HEK293 (cell line): ENCODE measurements around the gene PPP1R9B.
A peak's percentile ranks its signal among the peaks of the same experiment; 100 is the strongest.

Source experiments
- CTCF ChIA-PET: fragments of 350-600 bp; formaldehyde crosslinking; extraction: SDS; loops from one replicate; lab custom pipeline; 2021; ENCODE audit warnings: antibody characterized with exemption; lab: Yijun Ruan, JAX
- POLR2A ChIA-PET: fragments of 300-600 bp; formaldehyde crosslinking; extraction: SDS; loops from one replicate; lab custom pipeline; 2020; ENCODE audit warnings: antibody characterized with exemption, inconsistent platforms; lab: Yijun Ruan, JAX
- H3K27ac ChIP-seq: fragments of 200-500 bp; sonication (Bioruptor generic); 2 replicates; pipeline ENCODE4 v1.5.1; 2014; ENCODE audit warnings: low read depth, low read length, control low read depth, inconsistent platforms; ENCODE audit errors: extremely low read depth
- H3K36me3 ChIP-seq, 2 experiments: fragments of 200-500 bp in 1 of 2; sonication (Bioruptor generic) in 1 of 2; 1 replicate in 1 of 2; 2 replicates in 1 of 2; pipeline ENCODE4 v1.5.1; 2014 to 2017; ENCODE audit warnings: inconsistent platforms in 2 of 2, low read length in 2 of 2; ENCODE audit not compliant: control insufficient read depth in 2 of 2, insufficient read depth in 1 of 2
- H3K4me1 ChIP-seq: fragments of 200-500 bp; sonication (Bioruptor generic); 2 replicates; pipeline ENCODE4 v1.5.1; 2014; ENCODE audit warnings: mild to moderate bottlenecking, low read length, inconsistent platforms; ENCODE audit not compliant: control insufficient read depth, insufficient read depth
- H3K4me3 ChIP-seq: 2 replicates; pipeline ENCODE4 v1.5.1; 2011; ENCODE audit warnings: low read depth, mild to moderate bottlenecking, control low read depth, low read length, moderate library complexity
- H3K9me3 ChIP-seq: fragments of 200-500 bp; sonication (Bioruptor generic); 2 replicates; pipeline ENCODE4 v1.5.1; 2014; ENCODE audit warnings: low read depth, low read length, inconsistent platforms; ENCODE audit not compliant: control insufficient read depth, insufficient read depth
- ELK4 ChIP-seq: IDR thresholded peaks from 2 replicates; pipeline ENCODE4 v1.6.1; 2011; ENCODE audit warnings: mild to moderate bottlenecking, low read depth, low read length, borderline replicate concordance
- GLI2 ChIP-seq: fragments of 450-650 bp; formaldehyde crosslinking; IDR thresholded peaks from 2 replicates; pipeline ENCODE4; 2017; ENCODE audit warnings: missing biosample characterization, missing genetic modification characterization, low read depth, borderline replicate concordance
- MEIS1 ChIP-seq: sonication (generic); formaldehyde crosslinking; IDR thresholded peaks from 2 replicates; pipeline ENCODE4 v1.8.1; 2022; ENCODE audit warnings: missing genetic modification reagents, mild to moderate bottlenecking, borderline replicate concordance
- PRDM6 ChIP-seq: fragments of 450-650 bp; formaldehyde crosslinking; IDR thresholded peaks from 2 replicates; pipeline ENCODE4 v1.5.1; 2017; ENCODE audit warnings: missing biosample characterization, missing genetic modification characterization
- ZBTB17 ChIP-seq: fragments of 450-650 bp; formaldehyde crosslinking; IDR thresholded peaks from 2 replicates; pipeline ENCODE4 v1.5.1; 2016; ENCODE audit warnings: missing biosample characterization, missing genetic modification characterization
- ZIC2 ChIP-seq: fragments of 450-650 bp; formaldehyde crosslinking; IDR thresholded peaks from 2 replicates; pipeline ENCODE4 v1.5.1; 2016; ENCODE audit warnings: missing biosample characterization, missing genetic modification characterization
- ZNF138 ChIP-seq: fragments of 450-650 bp; formaldehyde crosslinking; IDR thresholded peaks from 2 replicates; pipeline ENCODE4 v1.5.1; 2016; ENCODE audit warnings: missing biosample characterization, missing genetic modification characterization, borderline replicate concordance
- ZNF214 ChIP-seq: fragments of 450-650 bp; formaldehyde crosslinking; IDR thresholded peaks from 2 replicates; pipeline ENCODE4 v1.5.1; 2017; ENCODE audit warnings: missing biosample characterization, mild to moderate bottlenecking, missing genetic modification characterization, borderline replicate concordance
- ZNF239 ChIP-seq: fragments of 450-650 bp; formaldehyde crosslinking; IDR thresholded peaks from 2 replicates; pipeline ENCODE4 v1.5.1; 2016; ENCODE audit warnings: missing biosample characterization, missing genetic modification characterization
- ZNF280D ChIP-seq: fragments of 450-650 bp; formaldehyde crosslinking; IDR thresholded peaks from 2 replicates; pipeline ENCODE4 v1.5.1; 2016; ENCODE audit warnings: missing biosample characterization, missing genetic modification characterization
- ZNF335 ChIP-seq: fragments of 450-650 bp; formaldehyde crosslinking; conservative IDR thresholded peaks from 2 replicates; pipeline ENCODE4 v1.5.1; 2016; ENCODE audit warnings: missing biosample characterization, missing genetic modification characterization
- ZNF521 ChIP-seq: fragments of 450-650 bp; formaldehyde crosslinking; IDR thresholded peaks from 2 replicates; pipeline ENCODE4 v1.5.1; 2017; ENCODE audit warnings: missing biosample characterization, mild to moderate bottlenecking, missing genetic modification characterization
- ZNF776 ChIP-seq: fragments of 450-650 bp; formaldehyde crosslinking; IDR thresholded peaks from 2 replicates; pipeline ENCODE4 v1.5.0; 2017; ENCODE audit warnings: missing biosample characterization, missing genetic modification characterization, borderline replicate concordance

Gene PPP1R9B

GRCh38 chr17:50154604-50155003 is 4.1 kb upstream of the PPP1R9B start:
- Histone ChIP-seq H3K4me3 (no peak overlapping the region), H3K4me1 (peaks cover 3% of the 10 kb centered on the region; the same call in 1 of the 2 replicates)
- CTCF ChIA-PET: interaction anchor here (0.6 to 6.7 kb wide), 6 partner anchors 25 to 61 kb away, joined by 3 to 41 read pairs (median 4); partner anchors contain the start of gene PDK2

GRCh38 chr17:50153650-50154575 is 3.4 kb upstream of the PPP1R9B start:
- H3K9me3 ChIP-seq: no peaks in the 10 kb centered on the region
- H3K4me3 ChIP-seq: no peak overlapping the region
- H3K36me3 ChIP-seq: no peaks in the 10 kb centered on the region
- H3K4me1 ChIP-seq: peaks cover 3% of the 10 kb centered on the region; the same call in 1 of the 2 replicates
- ChIA-PET POLR2A (no interaction called here), CTCF (interaction anchor here (0.6 to 6.7 kb wide), 8 partner anchors 24 to 589 kb away, joined by 3 to 41 read pairs (median 4); partner anchors contain the start of gene PDK2)
- TF ChIP-seq ZNF280D (tag by site-specific recombination): no peak
- no peak for TF ChIP-seq ZNF335 (tag by site-specific recombination)
- no peak for TF ChIP-seq ZNF776
- no peak for TF ChIP-seq MEIS1 (CRISPR knock-in tag)
- TF ChIP-seq ZBTB17 (tag by site-specific recombination): 0 out of 2 replicates have a peak, but pooled peaks have one; percentile 17
- no peak for TF ChIP-seq ZNF214 (tag by site-specific recombination)
- H3K27ac ChIP-seq: no peak overlapping the region

More at GRCh38 chr17:50154604-50155003, 4.1 kb upstream of the PPP1R9B start:
- Histone ChIP-seq H3K9me3 (no peaks in the 10 kb centered on the region), H3K36me3 (no peaks in the 10 kb centered on the region), H3K27ac (no peak overlapping the region)
- POLR2A ChIA-PET: no interaction called here
- TF ChIP-seq ZIC2 (tag by site-specific recombination): no peak
- TF ChIP-seq ZNF335 (tag by site-specific recombination): no peak
- no peak for TF ChIP-seq ZNF239 (tag by site-specific recombination)
- TF ChIP-seq GLI2: no peak
- no peak for TF ChIP-seq ZNF138 (tag by site-specific recombination)
- TF ChIP-seq ELK4: no peak
- TF ChIP-seq PRDM6 (tag by site-specific recombination): no peak
- TF ChIP-seq ZNF521 (tag by site-specific recombination): no peak
